ENCODE results near the gene TFCP2.

The TFCP2 gene

DNA sequence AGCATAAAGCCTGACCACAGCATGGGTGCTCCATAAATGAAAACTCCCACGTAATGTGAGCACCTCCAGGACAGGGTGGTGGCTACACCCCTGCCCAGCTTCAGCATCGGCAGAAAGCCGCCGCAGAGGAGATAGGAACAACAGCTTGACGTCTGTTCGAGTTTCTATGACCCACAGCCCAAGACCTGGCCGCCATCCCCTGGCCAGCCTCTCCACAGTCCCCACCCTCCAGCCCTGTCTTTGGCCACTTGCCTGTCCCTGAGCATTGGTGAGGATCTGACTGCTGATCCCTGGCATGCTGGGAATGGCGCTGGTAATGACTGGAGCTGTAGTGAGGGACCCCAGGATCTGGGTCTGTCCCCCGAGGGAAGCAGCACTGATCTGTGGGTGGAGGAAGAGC is 23.6 kb upstream of the TFCP2 start:
- DNase-seq (ENCODE audit: low spot score), result no peak

DNA sequence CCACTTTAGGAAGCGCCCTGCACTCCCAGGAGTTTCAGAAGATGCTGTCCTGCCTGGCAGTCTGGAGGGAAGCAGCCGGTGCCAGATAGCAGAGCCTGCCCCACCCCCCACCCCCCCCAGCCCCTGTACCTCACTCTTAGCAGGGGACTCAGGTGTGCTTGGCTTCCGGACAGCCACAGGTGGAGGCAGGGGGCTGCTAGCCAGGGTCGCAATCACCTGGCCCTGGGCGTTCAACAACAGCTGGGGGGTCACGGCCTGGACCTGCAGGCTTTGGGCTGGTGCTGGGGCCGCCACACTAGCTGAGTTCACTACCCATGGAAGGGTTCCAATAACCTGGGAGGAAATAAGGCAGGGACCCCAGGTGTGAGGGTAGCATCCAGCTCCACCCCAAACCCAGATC is 22.9 kb upstream of the TFCP2 start:
- no peak for DNase-seq (ENCODE audit: low spot score)

DNA sequence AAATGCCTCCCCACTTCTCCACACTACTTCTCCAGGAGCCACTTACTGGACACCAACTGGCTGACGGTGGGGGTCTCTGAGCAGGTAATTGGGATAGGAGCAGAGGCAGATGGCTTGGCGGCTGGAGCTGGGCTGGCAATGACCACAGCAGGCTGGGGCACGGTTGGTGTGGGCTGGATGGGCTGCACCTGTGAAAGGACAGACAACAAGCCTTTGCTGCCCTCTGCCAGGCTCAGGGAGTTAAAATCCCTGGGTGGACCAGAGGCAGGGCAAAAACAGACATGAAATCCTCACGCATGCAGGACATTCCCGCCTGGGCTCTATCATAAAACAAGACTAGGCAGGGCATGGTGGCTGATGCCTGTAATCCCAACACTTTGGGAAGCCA is 19.3 kb upstream of the TFCP2 start:
- no peak for DNase-seq (ENCODE audit: low spot score)

DNA sequence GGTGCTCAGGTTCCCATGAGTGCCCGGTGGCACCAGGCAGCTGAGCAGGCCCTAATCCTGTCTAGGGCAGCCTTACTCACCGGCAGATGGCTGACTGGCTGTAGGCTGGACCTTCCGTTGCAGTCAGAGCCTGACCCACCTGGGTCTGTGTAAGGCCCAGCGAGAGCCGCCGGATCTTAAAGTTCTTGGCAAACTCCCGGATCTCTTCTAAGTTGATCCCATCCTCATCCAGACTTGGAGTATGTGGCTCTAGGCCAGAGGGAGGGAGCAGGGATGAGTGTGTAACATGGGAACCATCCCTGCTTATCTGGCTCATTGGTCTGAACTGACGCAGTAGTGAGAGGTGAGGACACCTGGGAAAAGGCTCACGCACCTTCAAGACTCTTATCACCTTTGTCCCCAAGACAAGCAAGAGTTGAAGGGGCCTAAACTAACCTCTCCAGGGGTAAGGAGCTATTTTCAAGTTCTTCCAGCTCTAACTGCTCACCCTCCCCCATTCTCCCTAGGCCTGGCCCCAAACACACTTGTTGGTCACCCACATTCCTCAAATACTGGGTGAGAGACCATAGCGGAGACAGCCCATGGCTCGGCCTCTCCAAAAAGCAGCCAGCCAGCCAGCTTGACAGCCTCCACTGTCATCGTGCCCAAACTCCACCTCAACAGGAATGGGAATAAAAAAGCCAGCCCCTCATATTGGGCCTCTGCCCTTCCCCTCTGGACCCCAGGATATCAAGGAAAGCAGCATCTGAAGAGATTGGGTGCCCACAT is 18.8 kb upstream of the TFCP2 start:
- no peak for DNase-seq (ENCODE audit: low spot score)

DNA sequence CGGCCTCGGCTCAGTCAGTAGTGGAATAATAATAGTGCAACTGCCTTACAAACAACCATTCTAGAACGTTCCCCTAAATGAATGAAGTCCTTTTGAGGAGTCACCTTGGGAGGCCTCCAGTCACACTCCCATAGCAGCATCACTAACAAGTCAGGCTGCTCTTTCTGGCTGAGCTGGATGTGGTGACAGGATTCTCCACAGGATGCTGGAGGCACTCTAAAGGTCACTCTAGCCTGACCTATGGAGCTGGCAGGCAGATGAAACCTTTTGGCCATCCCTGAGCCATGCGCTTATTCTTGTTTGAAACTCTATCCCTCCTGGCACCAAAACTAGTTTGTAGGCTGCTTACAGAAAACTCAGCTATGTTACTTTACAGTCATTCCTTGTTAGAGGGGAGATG is 17.9 kb upstream of the TFCP2 start:
- DNase-seq (ENCODE audit: low spot score), result no peak

GRCh38 chr12:51189790-51190355 is 16.9 kb upstream of the TFCP2 start:
- no peak for DNase-seq (ENCODE audit: low spot score)

DNA sequence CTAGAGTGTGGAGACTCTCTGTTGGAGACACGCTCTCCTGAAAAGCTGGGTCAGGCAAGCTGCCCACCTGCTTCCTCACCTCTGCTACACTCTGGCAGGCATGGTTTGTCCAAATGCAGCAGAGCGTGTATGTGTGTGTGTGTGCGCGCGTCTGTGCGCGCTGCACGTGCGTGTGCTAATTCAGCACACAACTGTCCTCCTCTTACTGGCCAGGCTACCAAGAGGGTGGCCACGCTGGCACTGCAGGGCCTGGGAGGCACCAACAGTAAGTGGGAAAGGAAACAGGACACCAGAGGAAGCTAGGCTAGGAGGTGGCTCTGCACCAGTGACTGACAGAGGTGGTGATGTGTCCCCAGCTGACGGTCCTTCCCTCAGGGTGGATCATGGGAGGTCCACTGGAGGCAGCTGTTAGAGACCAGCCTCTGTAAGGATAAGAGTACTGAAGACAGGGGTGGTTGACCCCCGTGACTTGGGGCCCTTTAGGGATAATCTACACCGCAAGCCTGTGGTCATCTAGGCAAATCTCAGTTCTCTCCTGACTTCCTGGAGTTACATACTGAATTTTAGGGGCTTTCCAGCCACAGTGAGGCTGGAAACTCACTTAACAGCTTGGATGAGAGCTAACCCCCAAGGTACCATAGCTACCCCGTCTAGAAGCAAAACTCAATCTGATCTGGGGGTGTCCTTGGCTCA is 15.6 kb upstream of the TFCP2 start:
- DNase-seq (ENCODE audit: low spot score), result no peak

- DNase-seq (ENCODE audit: low spot score), result no peak
These were observed 14.5 kb upstream of the TFCP2 start for GRCh38 chr12:51187370-51187987.

- DNase-seq (ENCODE audit: low spot score), result no peak
These were observed 13.6 kb upstream of the TFCP2 start for GRCh38 chr12:51186465-51187085.

DNA sequence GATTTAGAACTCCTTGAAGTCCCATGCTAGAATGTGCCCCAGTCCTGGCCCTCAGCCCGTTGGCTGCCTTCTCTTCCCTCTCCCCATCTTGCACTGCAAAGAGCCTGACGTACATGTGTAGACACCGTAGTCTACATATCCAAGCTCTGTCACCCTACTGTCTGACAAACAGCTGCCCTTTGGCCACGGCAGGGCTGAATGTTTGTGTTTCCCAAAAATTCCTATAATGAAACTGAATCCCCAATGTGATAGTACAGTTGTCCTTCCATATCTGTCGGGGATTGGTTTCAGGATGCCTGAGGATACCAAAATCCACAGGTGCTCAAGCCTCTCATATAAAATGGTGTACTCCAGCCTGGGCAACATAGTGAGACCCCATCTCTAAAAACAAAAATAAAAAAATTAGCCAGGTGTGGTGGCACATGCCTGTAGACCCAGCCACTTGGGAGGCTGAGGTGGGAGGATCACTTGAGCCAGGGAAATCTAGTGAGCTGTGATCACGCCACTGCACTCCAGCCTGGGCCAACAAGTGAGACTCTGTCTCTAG is 12.3 kb upstream of the TFCP2 start:
- DNase-seq (ENCODE audit: low spot score), result no peak

GRCh38 chr12:51183816-51184215 is 10.9 kb upstream of the TFCP2 start:
- DNase-seq (ENCODE audit: low spot score), result peak; percentile 12

- DNase-seq (ENCODE audit: low spot score), result no peak
These were observed 10.4 kb upstream of the TFCP2 start for GRCh38 chr12:51183349-51183748.

DNA sequence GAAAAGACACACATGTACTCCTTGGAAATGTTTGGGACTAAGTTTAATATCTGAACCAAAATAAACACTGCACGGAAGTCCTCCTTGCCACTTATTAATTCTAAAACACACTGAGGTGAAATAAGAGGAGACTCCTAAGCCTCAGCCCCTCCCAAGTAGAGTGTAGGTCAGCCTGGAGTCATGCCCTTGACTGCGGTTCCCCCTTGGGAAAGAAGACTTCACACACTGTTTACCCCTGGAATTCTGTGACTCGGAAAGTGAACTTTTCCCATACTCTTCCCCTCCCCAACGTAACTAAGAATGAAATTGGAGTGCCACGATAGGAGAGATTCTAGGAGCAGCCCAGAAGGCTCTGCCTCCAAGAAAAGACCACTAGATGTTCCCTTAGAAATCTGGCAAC is 8.6 kb upstream of the TFCP2 start:
- no peak for DNase-seq (ENCODE audit: low spot score)

GRCh38 chr12:51177897-51178296 is 5.0 kb upstream of the TFCP2 start:
- DNase-seq (ENCODE audit: low spot score), result no peak

- DNase-seq (ENCODE audit: low spot score), result no peak
These were observed 1.6 kb upstream of the TFCP2 start for GRCh38 chr12:51174501-51174900.

GRCh38 chr12:51171884-51172514 is 936 bp downstream of the TFCP2 start:
- peak; percentile 31 for DNase-seq (ENCODE audit: low spot score)

GRCh38 chr12:51163795-51164194 is 9.1 kb downstream of the TFCP2 start:
- no peak for DNase-seq (ENCODE audit: low spot score)

DNA sequence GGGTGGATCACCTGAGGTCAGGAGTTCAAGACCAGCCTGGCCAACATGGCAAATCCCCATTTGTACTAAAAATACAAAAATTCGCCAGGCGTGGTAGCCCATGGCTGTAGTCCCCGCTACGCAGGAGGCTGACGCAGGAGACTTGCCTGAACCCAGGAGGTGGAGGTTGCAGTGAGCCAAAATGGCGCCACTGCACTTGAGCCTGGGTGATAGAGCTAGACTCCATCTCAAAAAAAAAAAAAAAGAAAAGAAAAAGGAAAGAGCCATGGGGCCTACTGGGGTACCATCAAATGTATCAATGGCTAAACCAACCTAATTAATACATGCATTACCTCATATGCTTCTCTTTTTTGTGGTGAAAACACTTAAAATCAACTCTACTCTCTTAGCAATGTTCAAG is 10.7 kb downstream of the TFCP2 start:
- no peak for DNase-seq (ENCODE audit: low spot score)

DNA sequence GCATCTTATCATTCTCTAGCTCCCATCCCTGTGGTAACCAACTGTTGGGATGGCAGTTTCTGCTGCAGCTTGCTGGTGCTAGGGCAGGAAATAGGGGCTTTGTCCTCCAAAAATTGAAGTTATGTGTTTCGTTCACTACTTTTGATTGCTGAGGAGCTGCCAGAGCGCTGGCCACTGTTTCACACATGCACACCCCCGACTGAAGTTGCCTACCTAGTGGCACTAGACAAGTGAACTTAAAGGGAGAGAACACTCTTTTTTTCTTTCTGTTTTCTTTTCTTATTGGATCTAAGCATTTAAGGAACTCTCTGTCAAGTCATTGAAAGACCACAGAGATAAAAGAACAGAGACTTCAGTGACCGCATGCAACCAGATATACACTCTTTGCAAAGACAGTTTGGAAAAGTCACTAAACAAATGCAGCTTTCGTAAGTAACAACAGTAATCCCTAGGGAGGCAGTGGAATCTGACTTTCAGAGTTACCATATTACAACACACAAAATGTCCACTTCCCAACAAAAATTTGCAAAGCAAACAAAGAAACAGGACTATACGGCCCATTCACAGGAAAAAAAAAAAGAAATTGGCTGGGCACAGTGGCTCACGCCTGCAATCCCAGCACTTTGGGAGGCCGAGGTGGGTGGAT is 12.0 kb downstream of the TFCP2 start:
- no peak for DNase-seq (ENCODE audit: low spot score)

- DNase-seq (ENCODE audit: low spot score), result no peak
These were observed 16.6 kb downstream of the TFCP2 start for GRCh38 chr12:51156245-51156765.

GRCh38 chr12:51152953-51153352 is 20.0 kb downstream of the TFCP2 start:
- DNase-seq (ENCODE audit: low spot score), result no peak

Data from SW480 (cell line).